Kidney (tissue), 14 donors: ENCODE measurements around the gene PRKRA. TPM values are rescaled to one million over a fixed set of nuclear protein-coding genes. Genes with fewer than 3 reads are reported as not detected.
A peak's percentile ranks its signal among the peaks of the same experiment; 100 is the strongest.

Experiments
- DNase-seq, 5 donors: peaks; one replicate each; pipeline ENCODE4 v3.0.0-alpha.2; 2013 to 2020
- FAIRE-seq: peaks from 2 replicates; lab custom pipeline; 2012; peaks lifted over from hg19 to GRCh38; lab: Jason Lieb, UNC
- H3K27ac ChIP-seq, 2 donors: one replicate each; pipeline ENCODE4 v1.7.0; 2013; ENCODE audit warnings: low read depth in 2 of 2, low read length in 2 of 2, inconsistent platforms in 1 of 2
- H3K27me3 ChIP-seq: one replicate; pipeline ENCODE4 v1.7.1; 2013; ENCODE audit warnings: low read length, inconsistent platforms; ENCODE audit not compliant: control insufficient read depth, insufficient read depth
- H3K36me3 ChIP-seq, 3 donors: one replicate each; pipeline versions ENCODE4 v1.7.0 to v1.7.1; 2013; ENCODE audit warnings: low read length in 3 of 3, control low read depth in 1 of 3, inconsistent platforms in 1 of 3; ENCODE audit not compliant: insufficient read depth in 3 of 3, control insufficient read depth in 2 of 3
- H3K4me1 ChIP-seq, 3 donors: one replicate each; pipeline versions ENCODE4 v1.7.0 to v1.7.1; 2013; ENCODE audit warnings: low read length in 3 of 3, inconsistent platforms in 1 of 3, low read depth in 1 of 3; ENCODE audit not compliant: control insufficient read depth in 2 of 3, insufficient read depth in 2 of 3
- H3K4me3 ChIP-seq, 3 donors: one replicate each; pipeline versions ENCODE4 v1.7.0 to v1.8.1; 2013; ENCODE audit warnings: low read length in 3 of 3, control low read depth in 1 of 3, inconsistent platforms in 1 of 3
- H3K9ac ChIP-seq, 3 donors: one replicate each; pipeline versions ENCODE4 v1.7.0 to v1.7.1; 2013; ENCODE audit warnings: low read length in 3 of 3, control low read depth in 1 of 3, inconsistent platforms in 1 of 3
- H3K9me3 ChIP-seq, 3 donors: one replicate each; pipeline versions ENCODE4 v1.7.0 to v1.7.1; 2013; ENCODE audit warnings: low read length in 3 of 3, control low read depth in 1 of 3, inconsistent platforms in 1 of 3; ENCODE audit not compliant: control insufficient read depth in 2 of 3, insufficient read depth in 1 of 3
- CTCF ChIP-seq: IDR thresholded peaks from 3 replicates; pipeline ENCODE4 v1.5.1; 2012; ENCODE audit warnings: mild to moderate bottlenecking, moderate library complexity, borderline replicate concordance; ENCODE audit not compliant: insufficient read depth; ENCODE audit errors: extremely low read depth
- intact Hi-C: fragments of 100-400 bp; cut with DNase I; formaldehyde crosslinking; loops from one replicate; pipeline ENCODE4 v1.11.1; 2022
- polyA plus RNA-seq: library from polyadenylated mRNA; stranded (reverse); fragments of 350-450 nt; fragmentation: Illumina TruSeq; extraction: RNeasy Lipid Tissue Mini Kit (QIAGEN cat#74804); gene quantifications from one replicate; pipeline ENCODE4 v1.2.3, GENCODE V29; 2014; ENCODE audit warnings: low read depth, low replicate concordance; ENCODE audit not compliant: insufficient read depth
- total RNA-seq: library from RNA; stranded (reverse); fragmentation: NEBNext Ultra II Directional; extraction: Animal tissue kit (Norgen Biotek cat#: 25700); gene quantifications from one replicate; pipeline ENCODE4 v1.2.1, GENCODE V29; 2021
- donor health status: control.
- donor health status: control.
- donor health status: control.
- donor health status: control.
- donor health status: control.
- donor health status: DM: yes; HTN: yes; CAD: no.
- donor health status: Normal renal cell carcinoma (clear cell type).

The PRKRA gene
- total and polyA plus RNA-seq, 2 donors from 2014 or later: 42.6 to 43.0 TPM

- intact Hi-C loops: no loop called here
- Histone ChIP-seq H3K4me3 (no peak overlapping the region), H3K9ac (no peak overlapping the region), H3K27ac (no peak overlapping the region), H3K9me3 (no peaks in the 10 kb centered on the region), H3K27me3 (no peaks in the 10 kb centered on the region), H3K4me1 (peaks cover 8 to 11% (median 8%) of the 10 kb centered on the region in 3 donors), H3K36me3 (peaks cover 0 to 3% (median 2%) of the 10 kb centered on the region in 3 donors)
- TF ChIP-seq CTCF: no peak
- DNase-seq: no peak
- no peak for FAIRE-seq
These were observed 1.9 kb upstream of the PRKRA start for GRCh38 chr2:178452870-178453269.

- peaks cover 8 to 11% (median 8%) of the 10 kb centered on the region in 3 donors for H3K4me1 ChIP-seq
- DNase-seq (no peak), FAIRE-seq (no peak)
- H3K36me3 ChIP-seq: peaks cover 0 to 3% (median 3%) of the 10 kb centered on the region in 3 donors
- no peaks in the 10 kb centered on the region for H3K9me3 ChIP-seq
- no peak overlapping the region for H3K27ac ChIP-seq
- no peak overlapping the region for H3K9ac ChIP-seq
- TF ChIP-seq CTCF: no peak
- H3K27me3 ChIP-seq: no peaks in the 10 kb centered on the region
- intact Hi-C loops: no loop called here
- no peak overlapping the region for H3K4me3 ChIP-seq
These were observed 1.4 kb upstream of the PRKRA start for GRCh38 chr2:178452334-178452733.

GRCh38 chr2:178450524-178450773 is 526 bp downstream of the PRKRA start:
- H3K9ac ChIP-seq: peak overlapping the region; percentile 45 to 83 (median 70)
- H3K4me3 ChIP-seq: peak overlapping the region; percentile 77 to 88 (median 78)
- H3K9me3 ChIP-seq: no peaks in the 10 kb centered on the region
- no peak for DNase-seq
- H3K27ac ChIP-seq: peak overlapping the region; percentile 98 to 99
- peaks cover 4 to 8% (median 6%) of the 10 kb centered on the region in 3 donors for H3K36me3 ChIP-seq
- no peaks in the 10 kb centered on the region for H3K27me3 ChIP-seq
- intact Hi-C loops: no loop called here
- H3K4me1 ChIP-seq: peaks cover 8 to 11% (median 8%) of the 10 kb centered on the region in 3 donors
- FAIRE-seq: no peak
- TF ChIP-seq CTCF: no peak
